Measurements from ENCODE around the gene CLDN24.

The CLDN24 gene

GRCh38 chr4:183272384-183272783 is 49.8 kb downstream of the CLDN24 start:
- DNase-seq: no peak

All from KG1 (cell line).